ENCODE measurements around the gene FILIP1.

Gene FILIP1

DNA sequence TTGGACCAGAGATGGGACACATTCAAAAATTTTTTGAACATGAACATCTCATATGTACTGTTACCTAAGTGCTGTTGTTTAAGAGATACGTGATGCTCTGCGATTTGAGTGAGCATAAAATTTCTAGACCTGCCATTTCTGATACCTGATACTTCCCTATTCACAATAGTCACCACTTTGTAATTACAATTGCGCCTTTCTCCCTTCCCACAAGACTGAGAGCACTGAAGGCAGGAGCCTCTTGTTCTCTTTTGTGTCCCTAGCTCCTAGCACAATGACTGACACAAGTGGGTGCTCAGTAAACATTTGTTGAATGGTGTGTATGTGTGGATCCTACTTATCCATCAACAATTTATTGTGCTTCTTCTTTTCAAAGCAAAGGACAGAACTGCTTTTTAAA is 116.2 kb downstream of the FILIP1 start:
- no peak for DNase-seq

DNA sequence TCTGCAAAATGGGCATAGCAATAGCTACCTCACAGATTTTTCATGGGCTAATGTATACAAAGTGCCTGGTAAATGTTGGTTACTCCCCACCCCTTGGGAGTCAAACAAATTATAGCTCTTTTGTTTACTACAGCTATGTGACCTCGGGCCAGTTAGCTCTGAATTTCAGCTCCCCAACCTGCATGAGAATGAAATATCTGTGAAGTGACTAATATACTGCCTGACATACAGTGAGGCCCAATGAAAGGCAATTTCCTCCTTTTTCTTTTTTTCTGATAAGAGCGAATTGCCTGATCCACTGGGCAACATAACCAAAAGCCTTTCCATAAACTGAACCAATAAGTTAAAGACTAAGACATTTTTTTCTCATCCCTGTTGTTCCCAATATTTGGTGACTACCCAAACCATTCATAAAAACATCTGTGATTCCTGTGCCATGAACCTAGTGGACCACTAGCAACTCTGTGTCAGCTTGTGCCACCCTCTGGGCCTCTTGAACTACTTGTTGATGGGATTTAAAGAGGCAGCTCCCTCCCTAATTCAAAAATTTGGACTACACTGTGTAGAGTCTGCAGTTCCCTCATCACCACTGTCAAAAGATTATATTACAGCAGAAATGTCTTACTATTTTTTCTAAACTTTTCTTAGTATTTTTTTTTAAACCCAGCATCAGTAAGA is 117.1 kb downstream of the FILIP1 start:
- no peak for DNase-seq

DNA sequence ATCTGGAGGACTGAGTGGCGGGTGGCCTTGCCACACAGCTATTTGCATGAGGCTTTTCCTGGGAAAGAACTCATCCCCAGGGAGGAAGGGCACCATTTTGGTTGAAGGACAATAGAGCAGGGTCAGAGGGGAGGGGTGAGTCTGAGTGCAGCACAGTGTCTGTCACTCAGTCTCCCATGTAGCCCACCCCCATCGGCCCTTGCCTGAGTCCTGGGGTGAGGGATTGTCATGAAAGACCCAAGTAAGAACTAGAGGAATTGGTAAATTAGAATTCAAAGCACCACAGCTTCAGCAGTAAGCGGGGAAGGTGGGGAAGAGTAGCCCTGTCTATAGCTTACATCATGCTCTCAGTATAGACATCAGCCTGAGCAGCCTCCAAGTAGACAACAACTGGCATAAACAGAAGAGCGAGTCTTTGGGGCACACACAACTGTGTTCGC is 118.6 kb downstream of the FILIP1 start:
- DNase-seq: no peak

DNA sequence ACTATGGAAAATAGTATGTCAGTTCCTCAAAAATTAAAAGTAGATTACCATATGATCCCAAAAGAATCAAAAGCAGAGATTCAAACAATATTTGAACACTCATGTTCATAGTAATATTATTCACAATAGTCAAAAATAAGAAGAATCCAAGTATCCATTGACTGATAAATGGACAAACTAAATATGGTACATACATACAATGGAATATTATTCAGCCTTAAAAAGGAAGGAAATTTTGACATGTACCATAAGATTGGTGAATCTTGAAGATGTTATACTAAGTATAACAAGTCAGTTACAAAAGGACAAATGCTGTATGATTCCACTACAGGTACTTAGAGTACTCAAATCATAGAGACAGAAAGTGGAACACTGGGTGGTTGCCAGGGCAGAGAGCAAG is 120.7 kb downstream of the FILIP1 start:
- DNase-seq: no peak

GRCh38 chr6:75370011-75370410 is 123.6 kb downstream of the FILIP1 start:
- DNase-seq: no peak

DNA sequence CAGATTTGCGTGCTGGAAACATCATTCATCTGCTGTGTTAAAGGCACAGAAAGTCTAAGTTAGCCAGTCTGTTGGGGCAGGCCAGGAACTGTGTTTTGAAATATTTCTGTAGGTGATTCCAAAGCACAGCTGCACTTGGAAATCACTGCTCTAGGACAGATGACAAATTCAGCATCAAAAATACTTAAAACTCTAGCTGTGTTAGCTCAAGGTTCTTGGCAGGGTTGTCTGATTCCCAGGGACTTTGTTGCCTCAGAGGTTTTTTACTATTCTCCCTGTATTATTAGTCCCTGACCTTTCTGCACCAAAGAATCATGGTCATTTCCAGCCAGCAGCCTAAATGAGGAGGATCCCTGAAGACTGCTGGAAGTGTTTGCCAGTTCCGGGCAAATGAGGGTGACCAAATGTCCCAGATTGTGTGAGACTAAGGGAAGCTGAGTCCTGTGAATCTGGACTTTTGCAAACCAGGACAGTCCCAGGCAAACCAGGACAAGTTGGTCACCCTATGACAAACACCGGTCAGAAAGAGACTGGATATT is 124.7 kb downstream of the FILIP1 start:
- DNase-seq: no peak

DNA sequence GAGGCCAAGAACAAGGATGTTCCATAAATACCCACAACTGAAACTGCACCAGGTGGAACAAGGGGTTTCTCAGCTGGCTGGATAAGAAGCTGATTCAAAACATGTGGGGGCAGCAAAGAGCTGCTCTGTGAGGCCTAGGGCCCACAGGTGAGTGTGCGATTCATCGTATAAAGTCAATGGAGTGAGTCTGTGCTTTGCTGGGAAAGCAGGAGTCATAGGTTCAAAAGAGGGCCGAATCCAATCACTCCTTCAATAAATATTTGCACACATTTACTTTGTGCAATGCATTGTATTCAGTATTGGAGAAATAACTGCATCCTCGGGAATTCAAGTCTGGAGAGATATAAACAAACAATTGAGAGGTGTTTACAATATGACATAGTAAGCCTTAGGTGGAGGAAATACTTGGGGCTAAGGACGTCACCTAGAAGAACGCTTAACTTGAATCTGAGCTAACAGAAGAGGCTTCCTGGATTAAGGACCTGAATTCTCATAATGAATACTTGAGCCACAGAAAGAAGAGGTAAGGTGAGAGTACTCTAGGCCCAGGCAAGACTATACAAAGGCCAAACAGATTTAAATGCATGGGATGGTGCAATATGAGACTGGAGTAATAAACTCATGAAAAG is 125.3 kb downstream of the FILIP1 start:
- no peak for DNase-seq

GRCh38 chr6:75363304-75363703 is 130.3 kb downstream of the FILIP1 start:
- no peak for DNase-seq

DNA sequence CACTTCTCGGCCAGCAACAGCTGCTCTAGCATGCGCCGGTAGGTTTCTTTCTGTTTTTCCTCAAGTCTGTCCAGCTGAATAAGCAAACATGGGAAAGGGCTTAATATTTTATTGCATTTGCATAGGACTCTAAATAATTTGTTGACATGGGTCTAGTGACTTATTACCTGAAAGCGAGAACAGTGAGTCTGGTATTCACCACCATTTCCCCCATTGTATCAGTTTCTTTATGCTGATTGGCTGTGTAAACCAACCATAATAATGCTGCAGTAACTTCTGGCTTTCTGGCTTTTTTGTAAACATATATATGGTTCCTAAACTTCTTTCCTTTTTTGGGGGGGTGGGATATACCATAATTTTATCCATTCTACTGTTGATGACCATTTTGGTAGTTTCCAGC is 140.0 kb downstream of the FILIP1 start:
- DNase-seq: no peak

GRCh38 chr6:75351570-75351969 is 142.0 kb downstream of the FILIP1 start:
- DNase-seq: no peak

GRCh38 chr6:75350808-75351207 is 142.8 kb downstream of the FILIP1 start:
- DNase-seq: no peak

DNA sequence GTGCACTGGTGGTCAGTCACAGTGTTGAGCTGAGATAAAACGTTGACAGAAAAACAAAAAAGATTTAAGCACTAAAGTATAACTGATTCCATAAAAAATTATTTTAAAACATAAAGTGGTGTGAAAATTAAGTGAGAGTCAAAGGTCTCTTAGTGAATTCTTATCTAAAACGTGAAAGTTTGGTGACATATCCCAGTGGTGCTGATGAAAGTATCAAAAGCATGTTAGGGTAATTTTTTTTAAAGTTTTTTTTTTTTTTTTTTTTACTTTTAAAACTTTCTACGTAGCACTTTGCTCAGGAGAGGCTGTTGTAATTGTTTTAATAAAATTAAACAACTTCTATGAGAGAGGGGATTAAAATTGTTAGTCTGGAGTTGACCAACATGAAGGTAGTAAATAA is 143.4 kb downstream of the FILIP1 start:
- DNase-seq: no peak

- no peak for DNase-seq
These were observed 144.2 kb downstream of the FILIP1 start for GRCh38 chr6:75349262-75349984.

GRCh38 chr6:75348882-75349261 is 144.7 kb downstream of the FILIP1 start:
- no peak for DNase-seq

- no peak for DNase-seq
These were observed 145.5 kb downstream of the FILIP1 start for GRCh38 chr6:75347898-75348610.

DNA sequence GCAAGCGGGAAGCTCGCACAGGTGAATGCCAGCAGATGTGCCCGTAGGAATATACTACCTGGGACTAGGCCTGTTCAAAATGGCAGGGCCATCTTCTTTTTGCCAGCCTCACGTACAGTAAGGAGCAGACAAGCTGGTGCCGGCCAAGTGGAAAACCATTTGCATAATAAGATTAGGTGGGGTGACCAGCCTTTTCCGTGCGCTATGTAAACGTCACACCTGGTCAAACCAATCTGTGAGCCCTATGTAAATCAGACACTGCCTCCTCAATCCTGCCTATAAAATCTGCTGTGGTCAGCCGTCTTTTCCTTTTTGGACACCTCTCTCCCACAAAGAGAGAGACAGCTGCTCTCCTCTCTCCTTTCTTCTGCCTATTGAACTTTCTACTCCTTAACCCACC is 148.2 kb downstream of the FILIP1 start:
- DNase-seq: no peak

DNA sequence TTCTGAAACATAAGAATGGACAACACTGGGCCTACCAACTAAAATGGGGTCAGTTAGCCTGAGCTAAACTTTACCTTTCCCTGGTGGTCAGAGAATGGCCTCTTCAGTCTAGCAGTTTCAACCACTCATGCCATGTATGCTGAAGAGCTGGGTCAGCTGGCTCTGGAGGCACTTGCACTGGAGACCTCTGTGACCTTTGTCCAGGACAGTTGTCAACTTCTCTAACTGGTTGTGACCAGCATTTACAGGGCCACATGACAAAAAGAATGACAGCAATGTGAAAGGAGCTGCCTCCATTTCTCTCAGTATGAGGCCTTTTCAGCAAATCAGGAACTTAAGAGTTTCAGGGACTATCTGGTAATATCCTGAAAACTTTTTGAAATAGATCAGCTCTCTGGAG is 149.1 kb downstream of the FILIP1 start:
- no peak for DNase-seq

- no peak for DNase-seq
These were observed 149.6 kb downstream of the FILIP1 start for GRCh38 chr6:75344021-75344420.

GRCh38 chr6:75337835-75338580 is 155.6 kb downstream of the FILIP1 start:
- no peak for DNase-seq

DNA sequence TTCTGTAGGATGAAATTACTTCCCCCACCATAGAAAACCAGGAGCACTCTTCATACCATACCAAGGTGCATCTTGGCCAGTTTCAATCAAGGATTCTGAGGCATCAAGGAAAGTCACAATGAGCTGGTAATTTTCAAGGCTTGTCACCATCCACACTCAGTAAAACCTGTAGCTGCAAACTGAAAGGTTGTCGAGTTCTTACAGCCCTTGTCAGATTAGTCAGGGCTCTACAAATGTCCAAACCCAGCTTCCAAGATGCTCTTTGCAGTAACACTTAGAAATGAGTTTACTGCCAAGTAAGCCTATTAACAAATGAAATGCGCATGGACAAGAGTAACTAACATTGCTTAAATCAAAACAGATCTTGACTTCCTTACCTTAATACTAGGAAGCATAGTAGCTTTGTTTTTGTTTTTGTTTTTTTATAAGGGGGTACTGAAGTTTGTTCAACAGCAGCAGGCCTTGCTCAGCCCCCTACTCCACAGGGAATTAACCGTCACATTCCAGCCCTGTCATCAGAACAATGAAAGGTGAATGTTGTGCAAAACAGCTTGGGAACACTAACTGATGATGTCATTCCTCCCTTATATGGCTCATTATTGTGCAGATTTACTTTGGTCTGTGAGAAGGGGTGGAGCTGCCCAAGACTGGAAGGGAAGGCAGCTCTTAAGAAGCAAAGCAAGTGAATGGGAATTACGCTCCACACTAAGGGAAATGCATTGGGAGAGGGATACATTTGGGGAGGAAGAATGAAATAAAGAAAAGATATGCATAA is 159.1 kb downstream of the FILIP1 start:
- DNase-seq: no peak

- DNase-seq: no peak
These were observed 159.9 kb downstream of the FILIP1 start for GRCh38 chr6:75333676-75334200.

- DNase-seq: no peak
These were observed 162.4 kb downstream of the FILIP1 start for GRCh38 chr6:75331151-75331550.
